ENCODE results near the gene JMJD4. TPM values are rescaled to one million over a fixed set of nuclear protein-coding genes. Genes with fewer than 3 reads are reported as not detected.

JMJD4 gene
- total and polyA plus RNA-seq, 2 of the 8 experiments (the other 6 are each of a cell fraction or from before 2014, with no cell fraction given), result 13.2 to 23.3 TPM

DNA sequence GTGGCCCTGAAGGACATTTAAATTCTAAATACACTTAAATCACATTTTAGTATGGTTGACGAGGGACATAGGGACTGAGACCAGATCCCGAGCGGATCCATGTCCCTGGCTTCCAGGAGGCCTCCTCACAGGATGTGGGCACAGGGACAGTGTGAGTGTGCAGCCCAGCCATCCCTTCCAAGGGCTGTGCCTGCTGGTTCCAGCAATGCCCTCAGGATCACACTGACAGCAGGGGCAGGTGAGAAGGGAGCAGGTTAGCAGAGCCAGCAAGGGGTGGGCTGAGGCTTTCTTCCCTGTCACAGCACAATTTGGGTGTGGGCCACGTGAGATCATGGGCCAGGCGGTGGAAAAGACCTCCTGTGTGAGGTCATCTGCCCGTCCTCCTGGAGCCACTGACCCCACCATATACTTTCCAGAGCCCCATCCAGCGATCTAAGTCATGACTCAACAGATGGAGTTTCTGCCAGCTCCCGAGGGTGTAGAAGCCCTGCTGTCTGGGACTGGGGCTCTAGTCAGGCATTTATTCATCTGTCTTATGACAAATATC is 43.4 kb upstream of the JMJD4 start:
- Histone ChIP-seq H3K27me3 (replicated peaks in 1 of 4; ENCODE audit: control insufficient read depth in 3 of 4, extremely low read depth in 1 of 4, insufficient read depth in 3 of 4, low read length in 3 of 4) (no peaks in the 10 kb centered on the region), H2AK5ac (ENCODE audit: low read depth, low read length) (no peak overlapping the region), H3K23ac (ENCODE audit: insufficient read length) (no peak overlapping the region), H3K14ac (ENCODE audit: insufficient read length) (no peak overlapping the region), H4K91ac (replicated peaks; ENCODE audit: insufficient read length, low read length) (no peak overlapping the region), H4K20me1 (replicated peaks in 1 of 2; ENCODE audit: control insufficient read depth in 1 of 2, insufficient read depth in 2 of 2, low read length in 2 of 2) (peaks cover 0 to 17% of the 10 kb centered on the region in 2 experiments), H2BK20ac (ENCODE audit: low read length) (no peak overlapping the region), H2BK15ac (ENCODE audit: low read length) (no peak overlapping the region), H3K79me1 (ENCODE audit: low read depth, low read length) (peaks cover 6% of the 10 kb centered on the region), H2AFZ (ENCODE audit: low read length) (no peak overlapping the region), H3K79me2 (ENCODE audit: control insufficient read depth in 1 of 2, insufficient read depth in 2 of 2, low read length in 2 of 2) (no peaks in the 10 kb centered on the region), H3K9me3 (ENCODE audit: insufficient read depth in 2 of 2, low read depth in 1 of 2, low read length in 1 of 2) (no peaks in the 10 kb centered on the region), H3K27ac (ENCODE audit: low read depth, low read length) (no peak overlapping the region), H3K23me2 (ENCODE audit: low read depth, low read length) (no peaks in the 10 kb centered on the region), H3K9ac (replicated peaks in 1 of 4; ENCODE audit: extremely low read depth in 1 of 4, low read depth in 3 of 4, low read length in 3 of 4) (no peak overlapping the region), H3K18ac (ENCODE audit: extremely low read depth, low read length) (no peak overlapping the region), H3K4me1 (replicated peaks in 1 of 4; ENCODE audit: control insufficient read depth in 3 of 4, insufficient read depth in 4 of 4, low read length in 3 of 4) (no peaks in the 10 kb centered on the region), H3K4me2 (ENCODE audit: insufficient read depth in 1 of 2, low read depth in 2 of 2, low read length in 2 of 2) (no peak overlapping the region), H2BK120ac (replicated peaks; ENCODE audit: low read depth, low read length) (no peak overlapping the region), H3K4ac (replicated peaks; ENCODE audit: insufficient read length, low read depth, low read length) (no peak overlapping the region), H4K5ac (ENCODE audit: insufficient read length, low read depth, low read length) (no peak overlapping the region), H2BK12ac (ENCODE audit: low read depth, low read length) (no peak overlapping the region), H4K8ac (ENCODE audit: extremely low read depth, insufficient read depth, low read length) (no peak overlapping the region), H2BK5ac (ENCODE audit: low read depth, low read length) (no peak overlapping the region; the same call in 1 of the 2 replicates), H3K4me3 (ENCODE audit: extremely low read depth in 1 of 4, insufficient read depth in 2 of 4, low read depth in 3 of 4, low read length in 4 of 4) (no peak overlapping the region), H3K36me3 (ENCODE audit: control insufficient read depth in 2 of 4, insufficient read depth in 4 of 4, low read length in 3 of 4) (peaks cover 0 to 10% (median 0%) of the 10 kb centered on the region in 4 experiments; a peak in 1 of 8 replicates), H3K56ac (replicated peaks; ENCODE audit: insufficient read length, low read depth, low read length) (no peak overlapping the region)
- 92% methylated on average over 8 of the region's 8 CpGs; no CpG with 5 or more reads in 1 of the 2 experiments for whole genome bisulfite sequencing, 2 experiments (ENCODE audit: extremely low coverage in 1 of 2, insufficient coverage in 1 of 2, insufficient read length in 1 of 2, insufficient replicate concordance in 2 of 2, low coverage in 1 of 2, low lambda C conversion rate in 2 of 2, missing lambda C conversion rate in 1 of 2)
- DNase-seq (ENCODE audit: low read depth in 1 of 2, low spot score in 2 of 2) (no peak), FAIRE-seq (no peak)
- ChIA-PET POLR2A (ENCODE audit: partially characterized antibody) (interaction anchor here (1.1 kb wide), 1 partner anchor 9 kb away, joined by 4 read pairs; no protein-coding TSS in a partner anchor), CTCF (ENCODE audit: partially characterized antibody) (interaction anchor here (0.7 to 2.9 kb wide), 3 partner anchors 15 to 175 kb away, joined by 3 to 16 read pairs (median 3); no protein-coding TSS in a partner anchor)
- TF ChIP-seq EZH2 (IDR thresholded peaks at IDR 0.05; ENCODE audit: low read depth, low read length, severe bottlenecking) (no peak), BCL11A (IDR thresholded peaks at IDR 0.05; ENCODE audit: low read depth in 2 of 2, low read length in 2 of 2) (no peak), SP4 (IDR thresholded peaks at IDR 0.05; ENCODE audit: low read length) (no peak), TBP (IDR thresholded peaks at IDR 0.05; ENCODE audit: low read depth, low read length) (no peak), SIN3A (conservative IDR thresholded peaks at IDR 0.05 in 1 of 2, IDR thresholded peaks at IDR 0.05 in 1 of 2; ENCODE audit: low read depth in 1 of 2, low read length in 2 of 2) (no peak), FOSL1 (IDR thresholded peaks at IDR 0.05; ENCODE audit: insufficient read depth, low read depth, low read length) (no peak), NRF1 (IDR thresholded peaks at IDR 0.05; ENCODE audit: low read depth, low read length) (no peak), KDM4A (IDR thresholded peaks at IDR 0.05; ENCODE audit: low read depth, low read length, severe bottlenecking) (no peak), JUND (IDR thresholded peaks at IDR 0.05; ENCODE audit: low read length) (no peak), CREB1 (IDR thresholded peaks at IDR 0.05) (no peak)
- TF ChIP-seq, protein P1, sequence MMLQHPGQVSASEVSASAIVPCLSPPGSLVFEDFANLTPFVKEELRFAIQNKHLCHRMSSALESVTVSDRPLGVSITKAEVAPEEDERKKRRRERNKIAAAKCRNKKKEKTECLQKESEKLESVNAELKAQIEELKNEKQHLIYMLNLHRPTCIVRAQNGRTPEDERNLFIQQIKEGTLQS (IDR thresholded peaks at IDR 0.05; ENCODE audit: insufficient read depth, low read depth, low read length), result no peak
- TF ChIP-seq, protein P2, sequence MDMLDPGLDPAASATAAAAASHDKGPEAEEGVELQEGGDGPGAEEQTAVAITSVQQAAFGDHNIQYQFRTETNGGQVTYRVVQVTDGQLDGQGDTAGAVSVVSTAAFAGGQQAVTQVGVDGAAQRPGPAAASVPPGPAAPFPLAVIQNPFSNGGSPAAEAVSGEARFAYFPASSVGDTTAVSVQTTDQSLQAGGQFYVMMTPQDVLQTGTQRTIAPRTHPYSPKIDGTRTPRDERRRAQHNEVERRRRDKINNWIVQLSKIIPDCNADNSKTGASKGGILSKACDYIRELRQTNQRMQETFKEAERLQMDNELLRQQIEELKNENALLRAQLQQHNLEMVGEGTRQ (IDR thresholded peaks at IDR 0.05; ENCODE audit: low read length), result no peak

Data from H1 (cell line).